GM18519 (cell line): ENCODE results near the gene SCRN3.

Experiments
- ATAC-seq: cut with Tn5 transposase; IDR thresholded peaks from one replicate; pipeline ENCODE4 v1.9.1; 2021; ENCODE audit warnings: mild to moderate bottlenecking, moderate library complexity; ENCODE audit not compliant: unreplicated experiment, low FRiP score

SCRN3 gene

DNA sequence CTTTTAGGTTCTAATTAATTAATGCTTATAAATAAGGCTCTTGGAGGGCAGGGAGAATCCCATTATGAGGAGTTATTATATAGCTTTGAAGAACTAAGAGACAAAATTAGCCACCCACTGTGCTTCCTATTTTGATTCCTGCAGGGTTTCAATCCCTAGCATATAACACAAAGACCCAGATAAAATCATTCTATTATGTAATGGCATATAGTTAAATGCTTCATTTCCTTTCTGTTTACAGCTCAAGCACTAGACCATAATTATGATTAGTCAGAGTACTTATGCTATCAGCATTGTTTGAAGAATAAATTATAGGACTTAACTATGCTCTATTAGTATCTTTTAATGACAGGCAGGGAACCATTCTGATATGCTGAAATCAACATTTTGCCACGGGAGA, 82.2 kb downstream of the SCRN3 start:
- no peak for ATAC-seq
